ENCODE results near the gene HNRNPUL2. TPM values are rescaled to one million over a fixed set of nuclear protein-coding genes. Genes with fewer than 3 reads are reported as not detected.

The HNRNPUL2 gene
- total RNA-seq, 1 experiment from 2014 or later: 36.4 TPM

DNA sequence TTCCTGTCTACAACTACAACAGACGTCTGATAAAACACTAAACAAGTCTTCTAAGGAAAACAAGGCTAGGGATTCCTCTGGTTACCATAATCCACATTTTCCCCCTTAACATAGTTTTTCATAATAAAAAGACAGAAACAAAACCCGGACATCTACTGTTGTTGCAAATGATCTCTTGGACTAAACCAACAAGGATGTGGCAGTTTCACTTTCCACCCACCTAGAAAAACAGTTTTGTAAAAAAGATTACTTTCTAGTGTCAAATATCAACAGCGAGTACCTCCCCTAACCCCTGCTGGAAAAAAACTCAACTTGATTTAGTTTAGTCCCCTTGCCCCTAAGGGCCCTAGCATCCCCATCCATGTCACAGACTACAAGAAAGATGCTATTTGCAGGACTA, 14.4 kb downstream of the HNRNPUL2 start:
- no peak for DNase-seq (ENCODE audit: unreplicated experiment)
- H3K27me3 Mint-ChIP-seq (ENCODE audit: insufficient read depth, unreplicated experiment): no peaks in the 10 kb centered on the region
- ChIA-PET POLR2A (interaction anchor here (15.7 kb wide), 1 partner anchor 13 kb away, joined by 197 read pairs; the partner anchor contains the start of genes HNRNPUL2 and TTC9C), CTCF (interaction anchor here (0.8 kb wide), 1 partner anchor 181 kb away, joined by 4 read pairs; no protein-coding TSS in a partner anchor)
- peaks cover 67% of the 10 kb centered on the region for H3K36me3 Mint-ChIP-seq (ENCODE audit: insufficient read depth, unreplicated experiment)
- BruUV-seq (replicated peaks): TSS peak; percentile 36
- no peak overlapping the region for H3K27ac Mint-ChIP-seq (ENCODE audit: low read depth, unreplicated experiment)
- no peaks in the 10 kb centered on the region for H3K9me3 Mint-ChIP-seq (ENCODE audit: unreplicated experiment)
- TF ChIP-seq, protein P1, sequence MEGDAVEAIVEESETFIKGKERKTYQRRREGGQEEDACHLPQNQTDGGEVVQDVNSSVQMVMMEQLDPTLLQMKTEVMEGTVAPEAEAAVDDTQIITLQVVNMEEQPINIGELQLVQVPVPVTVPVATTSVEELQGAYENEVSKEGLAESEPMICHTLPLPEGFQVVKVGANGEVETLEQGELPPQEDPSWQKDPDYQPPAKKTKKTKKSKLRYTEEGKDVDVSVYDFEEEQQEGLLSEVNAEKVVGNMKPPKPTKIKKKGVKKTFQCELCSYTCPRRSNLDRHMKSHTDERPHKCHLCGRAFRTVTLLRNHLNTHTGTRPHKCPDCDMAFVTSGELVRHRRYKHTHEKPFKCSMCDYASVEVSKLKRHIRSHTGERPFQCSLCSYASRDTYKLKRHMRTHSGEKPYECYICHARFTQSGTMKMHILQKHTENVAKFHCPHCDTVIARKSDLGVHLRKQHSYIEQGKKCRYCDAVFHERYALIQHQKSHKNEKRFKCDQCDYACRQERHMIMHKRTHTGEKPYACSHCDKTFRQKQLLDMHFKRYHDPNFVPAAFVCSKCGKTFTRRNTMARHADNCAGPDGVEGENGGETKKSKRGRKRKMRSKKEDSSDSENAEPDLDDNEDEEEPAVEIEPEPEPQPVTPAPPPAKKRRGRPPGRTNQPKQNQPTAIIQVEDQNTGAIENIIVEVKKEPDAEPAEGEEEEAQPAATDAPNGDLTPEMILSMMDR (IDR thresholded peaks at IDR 0.05; ENCODE audit: unreplicated experiment): no peak
- intact Hi-C loops (cut with micrococcal nuclease): no loop called here
- H3K4me3 Mint-ChIP-seq (ENCODE audit: unreplicated experiment): no peak overlapping the region
- H3K4me1 Mint-ChIP-seq (ENCODE audit: insufficient read depth, unreplicated experiment): peaks cover 17% of the 10 kb centered on the region

DNA sequence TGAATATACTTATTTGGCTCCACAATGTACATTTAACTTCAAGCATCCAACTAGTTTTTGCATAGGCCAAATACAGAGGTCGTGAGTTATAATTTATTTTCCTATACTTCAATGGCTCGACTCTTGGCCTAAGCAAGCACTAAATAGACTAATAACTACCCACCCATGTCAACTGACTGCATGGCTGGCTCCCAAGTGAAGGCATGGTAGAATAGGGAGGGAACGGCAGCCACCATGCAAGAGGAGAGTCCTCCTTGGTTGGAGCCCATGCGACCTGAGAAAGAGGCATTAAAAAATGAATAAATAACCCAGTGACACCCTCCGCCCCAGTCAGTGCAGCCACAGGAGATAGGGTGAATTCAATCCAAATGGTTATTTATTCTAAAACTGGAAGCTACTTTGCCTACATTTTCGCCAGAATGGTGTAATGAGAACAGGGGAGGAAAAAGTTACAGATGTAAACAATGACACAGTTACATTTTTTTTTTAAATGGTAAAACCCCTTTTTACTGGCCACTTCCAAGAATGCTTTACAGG, 14.9 kb downstream of the HNRNPUL2 start:
- TF ChIP-seq, protein P1 (IDR thresholded peaks at IDR 0.05; ENCODE audit: unreplicated experiment): no peak
- no peaks in the 10 kb centered on the region for H3K9me3 Mint-ChIP-seq (ENCODE audit: unreplicated experiment)
- BruUV-seq (replicated peaks): no TSS peak
- H3K4me1 Mint-ChIP-seq (ENCODE audit: insufficient read depth, unreplicated experiment): peaks cover 16% of the 10 kb centered on the region
- no peak for DNase-seq (ENCODE audit: unreplicated experiment)
- no peaks in the 10 kb centered on the region for H3K27me3 Mint-ChIP-seq (ENCODE audit: insufficient read depth, unreplicated experiment)
- ChIA-PET CTCF (interaction anchor here (0.7 kb wide), 1 partner anchor 39 kb away, joined by 4 read pairs; no protein-coding TSS in a partner anchor), POLR2A (interaction anchor here (15.7 kb wide), 1 partner anchor 14 kb away, joined by 197 read pairs; the partner anchor contains the start of genes HNRNPUL2 and TTC9C)
- H3K36me3 Mint-ChIP-seq (ENCODE audit: insufficient read depth, unreplicated experiment): peaks cover 62% of the 10 kb centered on the region
- intact Hi-C loops (cut with micrococcal nuclease): no loop called here
- no peak overlapping the region for H3K27ac Mint-ChIP-seq (ENCODE audit: low read depth, unreplicated experiment)
- no peak overlapping the region for H3K4me3 Mint-ChIP-seq (ENCODE audit: unreplicated experiment)

DNA sequence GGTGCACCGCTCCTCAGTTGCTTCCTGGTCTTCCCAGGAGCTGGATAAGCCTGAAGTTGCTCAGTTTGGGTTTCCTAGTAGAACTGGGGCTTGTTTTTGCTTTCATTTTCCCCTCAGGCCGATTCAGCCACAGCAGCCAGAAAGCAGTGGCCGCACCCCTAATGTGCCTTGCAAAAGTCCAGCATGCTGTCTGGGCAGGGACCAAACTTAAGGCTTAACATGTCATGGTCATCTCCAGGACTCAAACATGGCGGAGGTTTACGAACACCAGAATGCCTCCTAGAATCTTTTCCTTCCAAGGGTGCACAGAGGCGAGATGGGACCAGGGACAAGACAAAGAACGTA, 17.3 kb downstream of the HNRNPUL2 start:
- POLR2A ChIA-PET: interaction anchor here (1.4 to 15.7 kb wide), 9 partner anchors 10 to 145 kb away, joined by 4 to 197 read pairs (median 9); partner anchors contain the start of genes C11orf98, CSKMT, EEF1G and HNRNPUL2
- Mint-ChIP-seq H3K9me3 (ENCODE audit: unreplicated experiment) (no peaks in the 10 kb centered on the region), H3K27me3 (ENCODE audit: insufficient read depth, unreplicated experiment) (no peaks in the 10 kb centered on the region), H3K36me3 (ENCODE audit: insufficient read depth, unreplicated experiment) (peaks cover 49% of the 10 kb centered on the region), H3K4me3 (ENCODE audit: unreplicated experiment) (peak overlapping the region; percentile 91), H3K4me1 (ENCODE audit: insufficient read depth, unreplicated experiment) (peaks cover 24% of the 10 kb centered on the region), H3K27ac (ENCODE audit: low read depth, unreplicated experiment) (peak overlapping the region; percentile 98)
- BruUV-seq (replicated peaks): no TSS peak
- TF ChIP-seq, protein P1 (IDR thresholded peaks at IDR 0.05; ENCODE audit: unreplicated experiment): no peak
- intact Hi-C loops (cut with micrococcal nuclease): no loop called here
- no peak for DNase-seq (ENCODE audit: unreplicated experiment)
- CTCF ChIA-PET: interaction anchor here (0.9 to 7.0 kb wide), 5 partner anchors 14 to 96 kb away, joined by 3 to 33 read pairs (median 4); no protein-coding TSS in a partner anchor

DNA sequence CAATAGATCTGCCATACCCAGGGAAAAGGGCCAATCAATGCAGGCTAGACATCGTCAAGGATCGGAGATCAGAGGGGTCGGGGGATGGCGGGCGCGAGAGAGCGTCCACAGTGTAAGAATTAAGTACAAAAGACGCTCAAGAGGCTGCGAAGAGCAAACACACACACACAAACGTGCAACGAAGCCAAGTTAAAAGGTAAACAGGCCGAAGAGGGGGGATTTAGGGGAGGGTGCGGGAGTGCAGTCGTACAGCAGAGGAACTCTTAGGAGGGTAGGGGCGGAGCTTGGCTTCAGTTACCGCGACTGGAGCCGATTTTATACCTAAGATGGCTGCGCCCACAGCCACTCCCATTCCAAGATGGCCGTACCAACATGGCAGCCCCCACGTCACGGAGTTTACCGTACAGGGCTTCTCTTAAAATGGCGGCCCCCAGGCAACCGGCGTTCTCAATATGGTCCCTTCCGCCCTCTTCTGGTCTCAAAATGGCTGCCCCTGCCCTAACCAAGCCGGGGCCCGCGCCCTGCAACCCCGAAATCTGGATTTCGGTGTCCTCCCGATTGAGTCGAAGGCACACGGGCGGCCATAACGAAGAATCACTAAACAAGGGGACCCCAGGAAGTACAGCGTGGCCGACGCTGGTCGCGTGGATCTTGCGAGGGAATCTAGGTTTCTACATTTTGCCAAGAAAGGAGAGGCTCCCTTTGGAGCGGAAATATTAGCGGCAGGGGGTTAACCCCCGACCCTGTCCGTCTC, 17.8 kb downstream of the HNRNPUL2 start:
- POLR2A ChIA-PET: interaction anchor here (0.7 to 15.7 kb wide), 14 partner anchors 9 to 146 kb away, joined by 3 to 197 read pairs (median 7); partner anchors contain the start of genes C11orf98, CSKMT, EEF1G and HNRNPUL2

More for the DNA sequence above, 17.8 kb downstream of the HNRNPUL2 start:
- DNase-seq (ENCODE audit: unreplicated experiment): peak; percentile 85
- intact Hi-C loops (cut with micrococcal nuclease): no loop called here
- BruUV-seq (replicated peaks): no TSS peak
- Mint-ChIP-seq H3K27ac (ENCODE audit: low read depth, unreplicated experiment) (peak overlapping the region; percentile 98), H3K4me3 (ENCODE audit: unreplicated experiment) (peak overlapping the region; percentile 91), H3K4me1 (ENCODE audit: insufficient read depth, unreplicated experiment) (peaks cover 25% of the 10 kb centered on the region), H3K36me3 (ENCODE audit: insufficient read depth, unreplicated experiment) (peaks cover 49% of the 10 kb centered on the region), H3K9me3 (ENCODE audit: unreplicated experiment) (no peaks in the 10 kb centered on the region), H3K27me3 (ENCODE audit: insufficient read depth, unreplicated experiment) (no peaks in the 10 kb centered on the region)
- CTCF ChIA-PET: interaction anchor here (0.9 to 7.0 kb wide), 3 partner anchors 15 to 97 kb away, joined by 3 to 33 read pairs (median 4); no protein-coding TSS in a partner anchor
- TF ChIP-seq, protein P1 (IDR thresholded peaks at IDR 0.05; ENCODE audit: unreplicated experiment): no peak

All from MCF 10A (cell line).